ENCODE data around the gene PNMA6A.
A peak's percentile ranks its signal among the peaks of the same experiment; 100 is the strongest.
"Not testable (repeated sequence)": the region's sequence is repeated elsewhere in the genome, so short reads cannot be mapped to it uniquely, and the experiment has no call there.

PNMA6A gene

GRCh38 chrX:153071909-153072583 is at the start of gene PNMA6A:
Gene PNMA6A, plus strand, starts transcription at chrX:153072454. Its CDS starts 609 bp downstream, at chrX:153073063.
- not testable (repeated sequence) for DNase-seq

GRCh38 chrX:153026501-153026900 is 45.8 kb upstream of the PNMA6A start:
- not testable (repeated sequence) for DNase-seq

- DNase-seq, result not testable (repeated sequence)
Observed at GRCh38 chrX:153028487-153028886, 43.8 kb upstream of the PNMA6A start.

- no peak for DNase-seq
Observed at GRCh38 chrX:153029162-153029561, 43.1 kb upstream of the PNMA6A start.

GRCh38 chrX:153029875-153030274 is 42.4 kb upstream of the PNMA6A start:
- DNase-seq, result no peak

- DNase-seq, result no peak
Observed at GRCh38 chrX:153030801-153031200, 41.5 kb upstream of the PNMA6A start.

GRCh38 chrX:153032397-153033118 is 39.7 kb upstream of the PNMA6A start:
- peak; percentile 19 for DNase-seq

- DNase-seq, result no peak
Observed at GRCh38 chrX:153049093-153049492, 23.2 kb upstream of the PNMA6A start.

- DNase-seq, result no peak
Observed at GRCh38 chrX:153052534-153052933, 19.7 kb upstream of the PNMA6A start.

- no peak for DNase-seq
Observed at GRCh38 chrX:153055871-153056749, 16.1 kb upstream of the PNMA6A start, which contains the start of gene PNMA3. Gene PNMA3, plus strand, starts transcription at chrX:153056470. Its CDS starts 586 bp downstream, at chrX:153057056.

- no peak for DNase-seq
Observed at GRCh38 chrX:153057281-153057680, 15.0 kb upstream of the PNMA6A start.

- DNase-seq, result no peak
Observed at GRCh38 chrX:153059191-153060094, 12.8 kb upstream of the PNMA6A start.

GRCh38 chrX:153060095-153060445 is 12.2 kb upstream of the PNMA6A start:
- no peak for DNase-seq

GRCh38 chrX:153061732-153062131 is 10.5 kb upstream of the PNMA6A start:
- no peak for DNase-seq

- no peak for DNase-seq
Observed at GRCh38 chrX:153063315-153063714, 8.9 kb upstream of the PNMA6A start.

- no peak for DNase-seq
Observed at GRCh38 chrX:153064061-153064460, 8.2 kb upstream of the PNMA6A start.

GRCh38 chrX:153065389-153065788 is 6.9 kb upstream of the PNMA6A start:
- no peak for DNase-seq

- not testable (repeated sequence) for DNase-seq
Observed at GRCh38 chrX:153066402-153066801, 5.9 kb upstream of the PNMA6A start.

- not testable (repeated sequence) for DNase-seq
Observed at GRCh38 chrX:153073331-153073730, 1.1 kb downstream of the PNMA6A start.

GRCh38 chrX:153074262-153074899 is 2.1 kb downstream of the PNMA6A start:
- no peak for DNase-seq

GRCh38 chrX:153074935-153075334 is 2.7 kb downstream of the PNMA6A start:
- DNase-seq, result no peak

GRCh38 chrX:153075366-153075765 is 3.1 kb downstream of the PNMA6A start:
- no peak for DNase-seq
